ENCODE measurements around the gene TSKU. TPM values are rescaled to one million over a fixed set of nuclear protein-coding genes. Genes with fewer than 3 reads are reported as not detected.

Gene TSKU
- total RNA-seq, 1 donor, result 23.5 TPM

DNA sequence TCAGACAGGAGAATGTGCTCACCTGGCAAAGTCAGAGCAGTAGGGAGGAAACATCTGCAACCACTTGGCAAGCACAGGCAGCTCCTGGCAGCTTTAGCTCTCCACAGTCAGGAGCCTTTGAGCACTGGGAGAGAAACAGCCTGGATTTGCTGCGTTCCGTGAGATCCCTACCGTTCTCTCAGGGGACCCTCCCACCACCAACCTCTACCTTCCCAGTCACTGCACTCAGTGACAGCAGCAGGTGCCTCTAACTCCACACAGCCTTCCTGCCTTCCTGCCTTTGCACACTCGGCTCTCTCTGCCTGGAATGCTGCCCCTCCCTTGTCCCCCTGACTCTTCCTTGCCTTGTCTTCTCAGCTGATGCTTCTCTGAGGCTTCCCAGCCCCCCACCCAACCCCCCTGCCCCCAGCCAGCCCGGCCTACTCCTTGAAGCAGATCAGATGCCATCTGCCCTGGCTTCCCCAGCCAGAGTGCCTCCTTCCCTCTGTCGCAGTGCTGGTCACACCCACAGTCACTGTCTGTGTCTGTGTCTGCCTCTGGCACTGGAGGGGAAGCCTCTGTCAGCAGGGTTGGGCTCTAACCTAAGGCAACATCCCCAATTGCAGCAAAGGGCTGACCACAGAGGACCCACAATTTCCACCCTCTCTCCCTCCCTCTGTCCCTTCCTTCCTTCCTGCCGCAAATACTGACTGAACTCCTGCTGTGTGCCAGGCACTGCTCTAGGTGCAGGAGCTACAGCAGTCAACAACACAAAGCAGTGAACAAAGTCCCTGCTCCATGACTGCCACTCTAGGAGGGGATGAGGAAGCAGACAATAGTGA is 14.9 kb upstream of the TSKU start:
- Histone ChIP-seq H3K9me3 (ENCODE audit: low read depth, low read length) (no peaks in the 10 kb centered on the region), H3K27ac (ENCODE audit: low read depth, low read length) (no peak overlapping the region), H3K4me1 (ENCODE audit: insufficient read depth, low read length) (peaks cover 58% of the 10 kb centered on the region), H2AFZ (ENCODE audit: low read length) (no peak overlapping the region), H3K36me3 (ENCODE audit: insufficient read depth, low read length) (no peaks in the 10 kb centered on the region), H3K4me3 (ENCODE audit: insufficient read depth, low read length) (no peak overlapping the region), H3K4me2 (ENCODE audit: insufficient read depth, low read length) (peak overlapping the region; percentile 43), H3K27me3 (ENCODE audit: insufficient read depth, low read length) (no peaks in the 10 kb centered on the region), H4K20me1 (ENCODE audit: insufficient read depth, low read length) (no peaks in the 10 kb centered on the region), H3K79me2 (ENCODE audit: insufficient read depth, low read length) (no peaks in the 10 kb centered on the region)
- no peak for TF ChIP-seq CTCF (IDR thresholded peaks at IDR 0.05; ENCODE audit: extremely low read depth, low read depth, low read length)
- no peak for DNase-seq (ENCODE audit: insufficient read length, low spot score, missing footprints)

DNA sequence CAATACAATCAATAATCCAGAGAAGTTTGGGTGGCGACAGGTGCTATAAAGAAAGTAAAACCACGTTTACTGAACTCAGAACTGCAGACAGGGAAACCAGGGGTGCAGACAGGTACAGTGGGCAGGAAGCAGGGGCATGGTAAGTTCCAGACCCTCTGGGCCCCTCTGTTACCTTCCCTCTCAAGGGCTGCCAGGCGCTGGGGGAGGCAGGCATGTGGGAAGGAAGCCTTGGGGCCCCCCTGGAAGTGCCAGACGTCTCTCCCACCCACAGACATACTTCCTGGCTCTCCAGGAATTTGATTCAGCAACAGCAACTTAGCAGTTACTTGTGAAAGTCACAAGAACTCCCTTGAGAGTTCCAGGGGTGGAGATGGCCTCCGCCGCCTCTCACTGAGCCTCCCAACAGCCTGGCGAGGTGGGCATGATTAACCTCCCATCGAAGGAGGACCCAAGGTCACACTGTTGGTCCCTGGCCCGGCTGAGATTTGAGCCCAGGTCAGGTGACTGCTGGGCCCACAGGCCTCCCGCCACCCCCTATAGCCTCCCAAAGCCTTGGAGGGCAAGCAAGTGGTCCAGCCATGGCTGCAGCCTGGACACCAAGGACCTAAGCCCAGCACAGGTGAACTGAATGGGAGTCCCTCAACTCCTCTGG is 14.1 kb upstream of the TSKU start:
- Histone ChIP-seq H3K9me3 (ENCODE audit: low read depth, low read length) (no peaks in the 10 kb centered on the region), H3K79me2 (ENCODE audit: insufficient read depth, low read length) (no peaks in the 10 kb centered on the region), H4K20me1 (ENCODE audit: insufficient read depth, low read length) (no peaks in the 10 kb centered on the region), H3K27ac (ENCODE audit: low read depth, low read length) (peak overlapping the region; percentile 94), H3K27me3 (ENCODE audit: insufficient read depth, low read length) (no peaks in the 10 kb centered on the region), H3K4me3 (ENCODE audit: insufficient read depth, low read length) (no peak overlapping the region), H3K4me1 (ENCODE audit: insufficient read depth, low read length) (peaks cover 51% of the 10 kb centered on the region), H2AFZ (ENCODE audit: low read length) (no peak overlapping the region), H3K4me2 (ENCODE audit: insufficient read depth, low read length) (peak overlapping the region; percentile 43), H3K36me3 (ENCODE audit: insufficient read depth, low read length) (no peaks in the 10 kb centered on the region)
- TF ChIP-seq CTCF (IDR thresholded peaks at IDR 0.05; ENCODE audit: extremely low read depth, low read depth, low read length), result no peak
- DNase-seq (ENCODE audit: insufficient read length, low spot score, missing footprints), result no peak

- Histone ChIP-seq H3K4me1 (ENCODE audit: insufficient read depth, low read length) (peaks cover 46% of the 10 kb centered on the region), H3K79me2 (ENCODE audit: insufficient read depth, low read length) (no peaks in the 10 kb centered on the region), H3K4me2 (ENCODE audit: insufficient read depth, low read length) (peak overlapping the region; percentile 59), H3K36me3 (ENCODE audit: insufficient read depth, low read length) (no peaks in the 10 kb centered on the region), H3K9me3 (ENCODE audit: low read depth, low read length) (no peaks in the 10 kb centered on the region), H3K27me3 (ENCODE audit: insufficient read depth, low read length) (no peaks in the 10 kb centered on the region), H4K20me1 (ENCODE audit: insufficient read depth, low read length) (no peaks in the 10 kb centered on the region), H3K4me3 (ENCODE audit: insufficient read depth, low read length) (no peak overlapping the region), H2AFZ (ENCODE audit: low read length) (no peak overlapping the region), H3K27ac (ENCODE audit: low read depth, low read length) (peak overlapping the region; percentile 94)
- no peak for DNase-seq (ENCODE audit: insufficient read length, low spot score, missing footprints)
- no peak for TF ChIP-seq CTCF (IDR thresholded peaks at IDR 0.05; ENCODE audit: extremely low read depth, low read depth, low read length)
Observed at GRCh38 chr11:76769645-76770586, 13.2 kb upstream of the TSKU start.
